PC-9 (cell line): Measurements from ENCODE around the gene IQCH. TPM values are rescaled to one million over a fixed set of nuclear protein-coding genes. Genes with fewer than 3 reads are reported as not detected.

Experiments
- BruUV-seq: library from RNA; stranded (reverse); fragments of 400-500 nt; replicated peaks from 2 replicates; lab custom pipeline; 2021; lab: Mats Ljungman, UMichigan
- CTCF ChIA-PET: fragments of 300-600 bp; sonication (Branson Sonifier 250); formaldehyde crosslinking; loops from one replicate; lab custom pipeline; 2022; ENCODE audit warnings: antibody characterized with exemption; lab: Charles Lee
- POLR2A ChIA-PET: fragments of 300-600 bp; sonication (Branson Sonifier 250); formaldehyde crosslinking; loops from one replicate; lab custom pipeline; 2022; ENCODE audit warnings: antibody characterized with exemption; ENCODE audit not compliant: unreplicated experiment; lab: Charles Lee
- DNase-seq, 2 experiments: peaks; one replicate each; pipeline versions ENCODE4 v3.0.0 to v3.0.0-alpha.2; 2015 to 2022; ENCODE audit warnings: mixed read lengths in 1 of 2
- H2AFZ ChIP-seq: fragments of 200-600 bp; sonication (generic); 2 replicates; pipeline ENCODE4 v1.8.1; 2017; ENCODE audit warnings: antibody characterized with exemption
- H3F3A ChIP-seq: fragments of 200-600 bp; sonication (generic); 2 replicates; pipeline ENCODE4 v1.8.1; 2017; ENCODE audit warnings: antibody characterized with exemption, mild to moderate bottlenecking, low read depth; ENCODE audit not compliant: insufficient read depth
- H3K27ac ChIP-seq: fragments of 200-600 bp; sonication (generic); 2 replicates; pipeline ENCODE4 v1.6.1; 2016; ENCODE audit warnings: mixed run types
- H3K27me3 ChIP-seq: fragments of 200-600 bp; sonication (generic); 2 replicates; pipeline ENCODE4 v1.6.1; 2016; ENCODE audit warnings: low read depth, mixed run types; ENCODE audit not compliant: insufficient read depth
- H3K36me3 ChIP-seq: fragments of 200-600 bp; sonication (generic); 2 replicates; pipeline ENCODE4 v1.6.1; 2016; ENCODE audit warnings: low read depth, mixed run types
- H3K4me1 ChIP-seq: fragments of 200-600 bp; sonication (generic); replicated peaks from 2 replicates; pipeline ENCODE4 v1.6.1; 2016; ENCODE audit warnings: mixed run types; ENCODE audit not compliant: insufficient read depth
- H3K4me2 ChIP-seq: fragments of 200-600 bp; sonication (generic); 2 replicates; pipeline ENCODE4 v1.6.1; 2017; ENCODE audit warnings: mixed run types
- H3K4me3 ChIP-seq: fragments of 200-600 bp; sonication (generic); 2 replicates; pipeline ENCODE4 v1.6.1; 2016; ENCODE audit warnings: mixed run types
- H3K79me2 ChIP-seq: fragments of 200-600 bp; sonication (generic); 2 replicates; pipeline ENCODE4 v1.6.1; 2017; ENCODE audit warnings: low read depth, mixed run types
- H3K9me2 ChIP-seq: fragments of 200-600 bp; sonication (generic); 2 replicates; pipeline ENCODE4 v1.8.1; 2017; ENCODE audit warnings: mild to moderate bottlenecking; ENCODE audit not compliant: insufficient read depth
- H3K9me3 ChIP-seq: fragments of 200-600 bp; sonication (generic); 2 replicates; pipeline ENCODE4 v1.8.1; 2016; ENCODE audit warnings: low read depth; ENCODE audit not compliant: insufficient read depth
- H4K20me1 ChIP-seq: fragments of 200-600 bp; sonication (generic); 2 replicates; pipeline ENCODE4 v1.8.1; 2017; ENCODE audit not compliant: insufficient read depth
- EZH2 ChIP-seq: fragments of 200-600 bp; sonication (generic); IDR thresholded peaks from 2 replicates; pipeline ENCODE4 v1.8.0; 2017; ENCODE audit warnings: antibody characterized with exemption, low read depth
- intact Hi-C: fragments of 100-400 bp; cut with micrococcal nuclease; formaldehyde crosslinking; loops from one replicate; pipeline ENCODE4 v1.10.0; 2022; ENCODE audit not compliant: unreplicated experiment
- total RNA-seq: library from RNA; stranded (reverse); gene quantifications from 2 replicates; pipeline ENCODE4 v1.2.3, GENCODE V29; 2021
- TF ChIP-seq, protein P1 (sequence below): fragments of 200-600 bp; sonication (generic); conservative IDR thresholded peaks from 2 replicates; pipeline ENCODE4 v1.6.1; 2017; ENCODE audit warnings: mixed run types, antibody characterized with exemption, mild to moderate bottlenecking, moderate library complexity

IQCH gene
- total RNA-seq, 1 experiment from 2014 or later, result 7.5 TPM

DNA sequence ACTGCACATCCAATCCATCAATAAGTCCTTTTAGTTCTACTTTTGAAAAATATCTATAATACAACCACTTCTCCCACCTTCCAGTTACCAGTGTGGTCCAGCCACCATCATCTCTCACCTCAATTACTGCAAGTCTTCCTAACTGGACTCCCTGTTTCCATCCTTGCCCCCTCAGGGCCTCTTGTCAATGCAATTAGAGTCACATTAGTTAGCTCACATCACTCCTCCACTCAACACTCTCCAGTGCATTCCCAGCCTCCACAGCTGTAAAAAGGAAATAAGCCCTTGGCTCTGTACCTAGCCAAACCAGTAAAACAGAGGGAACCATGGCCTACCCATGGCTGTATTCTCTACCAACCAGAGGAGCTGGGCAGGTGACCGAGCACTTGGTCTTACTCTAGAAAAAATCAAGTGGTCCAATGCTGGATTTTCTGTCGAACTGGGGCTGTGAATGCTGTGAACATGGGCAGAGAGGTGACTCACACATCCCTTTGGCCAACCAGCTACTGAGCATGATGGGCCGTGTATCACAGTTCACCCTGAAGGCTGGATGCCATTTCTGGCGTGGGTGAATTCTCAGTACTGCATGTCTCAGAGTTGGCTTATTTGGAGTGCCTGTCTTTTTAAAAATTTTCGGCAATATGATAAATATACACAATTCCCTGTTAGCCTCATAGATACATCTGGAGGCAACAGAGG lies 203.9 kb downstream of the IQCH start:
- DNase-seq, result no peak
- intact Hi-C loops, result no loop called here
- no peak overlapping the region for H3K4me2 ChIP-seq
- ChIA-PET POLR2A (interaction anchor here (0.6 kb wide), 1 partner anchor 190 kb away, joined by 3 read pairs; no protein-coding TSS in a partner anchor), CTCF (interaction anchor here (0.5 kb wide), 1 partner anchor 195 kb away, joined by 3 read pairs; no protein-coding TSS in a partner anchor)
- H3K27ac ChIP-seq, result no peak overlapping the region
- H3K9me2 ChIP-seq, result no peaks in the 10 kb centered on the region
- no TSS peak for BruUV-seq
- H3K9me3 ChIP-seq, result no peaks in the 10 kb centered on the region
- H4K20me1 ChIP-seq, result no peaks in the 10 kb centered on the region
- TF ChIP-seq, protein P1, sequence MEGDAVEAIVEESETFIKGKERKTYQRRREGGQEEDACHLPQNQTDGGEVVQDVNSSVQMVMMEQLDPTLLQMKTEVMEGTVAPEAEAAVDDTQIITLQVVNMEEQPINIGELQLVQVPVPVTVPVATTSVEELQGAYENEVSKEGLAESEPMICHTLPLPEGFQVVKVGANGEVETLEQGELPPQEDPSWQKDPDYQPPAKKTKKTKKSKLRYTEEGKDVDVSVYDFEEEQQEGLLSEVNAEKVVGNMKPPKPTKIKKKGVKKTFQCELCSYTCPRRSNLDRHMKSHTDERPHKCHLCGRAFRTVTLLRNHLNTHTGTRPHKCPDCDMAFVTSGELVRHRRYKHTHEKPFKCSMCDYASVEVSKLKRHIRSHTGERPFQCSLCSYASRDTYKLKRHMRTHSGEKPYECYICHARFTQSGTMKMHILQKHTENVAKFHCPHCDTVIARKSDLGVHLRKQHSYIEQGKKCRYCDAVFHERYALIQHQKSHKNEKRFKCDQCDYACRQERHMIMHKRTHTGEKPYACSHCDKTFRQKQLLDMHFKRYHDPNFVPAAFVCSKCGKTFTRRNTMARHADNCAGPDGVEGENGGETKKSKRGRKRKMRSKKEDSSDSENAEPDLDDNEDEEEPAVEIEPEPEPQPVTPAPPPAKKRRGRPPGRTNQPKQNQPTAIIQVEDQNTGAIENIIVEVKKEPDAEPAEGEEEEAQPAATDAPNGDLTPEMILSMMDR, result no peak
- TF ChIP-seq EZH2, result no peak
- H2AFZ ChIP-seq, result no peak overlapping the region
- H3F3A ChIP-seq, result no peaks in the 10 kb centered on the region
- no peaks in the 10 kb centered on the region for H3K79me2 ChIP-seq
- no peaks in the 10 kb centered on the region for H3K36me3 ChIP-seq
- H3K27me3 ChIP-seq, result no peaks in the 10 kb centered on the region
- H3K4me3 ChIP-seq, result no peak overlapping the region
- no peaks in the 10 kb centered on the region for H3K4me1 ChIP-seq

DNA sequence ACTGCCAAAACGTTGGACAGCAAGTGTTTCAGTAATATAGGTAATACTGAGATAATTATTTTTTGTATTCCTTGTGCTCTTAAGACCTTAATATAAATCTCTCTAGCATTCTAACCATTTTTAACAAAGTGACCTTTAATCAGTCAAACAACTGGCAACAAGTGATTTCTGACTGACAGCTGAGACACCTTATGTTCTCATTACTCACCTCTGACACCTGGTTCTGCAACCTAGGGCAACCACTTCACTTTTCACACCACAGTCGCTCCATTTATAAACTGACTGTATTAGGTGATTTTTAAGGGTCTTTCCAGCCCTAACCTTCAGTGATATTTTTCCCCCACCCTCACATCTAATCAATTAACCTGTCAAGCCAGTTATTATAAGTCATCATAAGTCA lies 205.9 kb downstream of the IQCH start:
- intact Hi-C loops, result no loop called here
- Histone ChIP-seq H3K36me3 (no peaks in the 10 kb centered on the region), H3K27ac (no peak overlapping the region), H3F3A (no peaks in the 10 kb centered on the region), H3K27me3 (no peaks in the 10 kb centered on the region), H4K20me1 (no peaks in the 10 kb centered on the region), H3K9me3 (no peaks in the 10 kb centered on the region), H3K9me2 (no peaks in the 10 kb centered on the region), H3K4me1 (no peaks in the 10 kb centered on the region), H3K79me2 (no peaks in the 10 kb centered on the region), H2AFZ (no peak overlapping the region), H3K4me3 (no peak overlapping the region), H3K4me2 (no peak overlapping the region)
- ChIA-PET CTCF (no interaction called here), POLR2A (no interaction called here)
- BruUV-seq, result no TSS peak
- DNase-seq, result no peak
- TF ChIP-seq EZH2, result no peak
- TF ChIP-seq, protein P1, result no peak

DNA sequence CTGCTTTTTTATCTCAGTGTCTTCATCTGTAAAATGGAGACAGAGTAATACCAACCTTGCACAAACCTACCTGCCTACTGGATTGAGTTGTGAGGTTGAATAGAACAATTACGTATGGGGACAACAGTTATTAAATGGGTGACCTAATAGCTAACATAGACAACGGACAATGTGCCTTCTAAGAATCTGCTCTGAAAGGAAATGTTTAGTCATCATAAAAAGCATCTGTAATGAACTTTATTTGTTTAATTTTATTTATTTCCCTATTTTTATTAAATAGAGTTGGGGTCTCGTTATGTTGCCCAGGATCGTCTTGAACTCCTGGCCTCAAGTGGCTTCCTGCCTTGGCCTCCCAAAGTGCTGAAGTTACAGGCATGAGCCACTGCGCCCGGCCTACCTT lies 207.1 kb downstream of the IQCH start:
- Histone ChIP-seq H4K20me1 (no peaks in the 10 kb centered on the region), H3K27me3 (no peaks in the 10 kb centered on the region), H3K36me3 (no peaks in the 10 kb centered on the region), H3K4me1 (no peaks in the 10 kb centered on the region), H3K9me3 (no peaks in the 10 kb centered on the region), H3K4me3 (no peak overlapping the region), H3K4me2 (no peak overlapping the region), H3K9me2 (no peaks in the 10 kb centered on the region), H3F3A (no peaks in the 10 kb centered on the region), H3K27ac (no peak overlapping the region), H2AFZ (no peak overlapping the region), H3K79me2 (no peaks in the 10 kb centered on the region)
- CTCF ChIA-PET, result no interaction called here
- TF ChIP-seq, protein P1, result no peak
- TF ChIP-seq EZH2, result no peak
- no peak for DNase-seq
- intact Hi-C loops, result no loop called here
- POLR2A ChIA-PET, result no interaction called here
- no TSS peak for BruUV-seq
